GM19025 (cell line): Measurements from ENCODE around the gene SNX27.
A peak's percentile ranks its signal among the peaks of the same experiment; 100 is the strongest.

Source experiments
- ATAC-seq: cut with Tn5 transposase; IDR thresholded peaks from one replicate; pipeline ENCODE4 v1.9.1; 2021; ENCODE audit warnings: mild to moderate bottlenecking, low read depth, moderate library complexity; ENCODE audit not compliant: unreplicated experiment

Gene SNX27

DNA sequence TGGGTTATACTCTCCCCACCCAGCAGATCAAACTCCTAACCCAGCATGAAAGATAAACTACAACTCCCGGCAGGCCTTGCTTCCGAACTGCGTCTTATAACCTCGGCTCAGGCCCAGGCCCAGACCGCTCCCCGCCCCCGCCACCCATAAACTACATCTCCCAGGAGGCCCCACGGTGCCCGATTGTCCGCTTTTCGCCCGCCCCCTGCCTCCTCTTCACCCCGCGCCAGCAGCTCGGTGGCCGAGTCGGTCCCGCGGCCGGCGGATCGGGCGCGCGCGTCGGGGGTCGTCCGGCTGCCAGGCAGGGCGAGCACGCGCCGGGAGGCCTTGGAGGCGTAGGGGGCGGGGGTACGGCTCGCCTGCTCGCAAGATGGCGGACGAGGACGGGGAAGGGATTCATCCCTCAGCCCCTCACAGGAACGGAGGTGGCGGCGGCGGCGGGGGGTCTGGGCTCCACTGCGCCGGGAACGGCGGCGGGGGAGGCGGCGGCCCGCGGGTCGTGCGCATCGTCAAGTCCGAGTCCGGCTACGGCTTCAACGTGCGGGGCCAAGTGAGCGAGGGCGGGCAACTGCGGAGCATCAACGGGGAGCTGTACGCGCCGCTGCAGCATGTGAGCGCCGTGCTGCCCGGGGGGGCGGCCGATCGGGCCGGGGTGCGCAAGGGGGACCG, at the start of gene SNX27:
Gene SNX27, plus strand, starts transcription at position 219 of the 669 bp plus-strand sequence. Its CDS starts 152 bp downstream, at position 371.
- peak; percentile 91 for ATAC-seq

DNA sequence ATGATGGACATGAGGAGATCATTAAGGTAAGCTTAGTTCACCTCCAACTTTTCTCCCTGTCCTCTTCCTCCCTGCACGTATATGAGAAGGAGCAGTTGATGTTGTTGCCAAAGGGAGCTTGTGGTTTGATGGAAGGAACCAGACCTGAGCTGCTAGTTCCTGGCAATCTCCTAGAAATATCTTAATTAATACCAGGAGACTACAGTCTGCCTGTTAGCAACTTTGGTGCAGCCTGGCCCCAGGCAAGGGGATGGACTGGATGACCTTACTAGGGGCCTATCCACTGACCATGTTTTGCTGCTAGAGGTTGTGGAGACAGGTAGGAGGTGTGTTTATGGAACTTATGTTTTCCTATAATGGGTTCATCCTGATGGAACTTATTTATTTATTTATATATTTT, 49.2 kb upstream of the SNX27 start:
- ATAC-seq: no peak

DNA sequence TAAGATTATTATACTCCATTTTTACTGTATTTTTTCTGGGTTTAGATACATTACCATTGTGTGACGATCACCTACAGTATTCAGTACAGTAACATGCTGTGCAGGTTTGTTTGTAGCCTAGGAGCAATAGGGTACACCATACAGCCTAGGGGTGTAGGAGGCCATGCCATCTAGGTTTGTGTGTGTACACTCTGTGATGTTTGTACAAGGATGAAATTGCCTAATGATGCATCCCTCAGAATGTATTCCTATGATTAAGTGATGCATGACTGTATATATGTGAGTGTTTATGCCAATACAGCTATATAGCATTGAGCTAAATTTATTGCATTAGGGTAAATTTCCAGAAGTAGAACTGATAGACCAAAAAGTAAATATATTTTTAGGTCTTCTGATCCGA, 48.5 kb upstream of the SNX27 start:
- ATAC-seq: no peak

DNA sequence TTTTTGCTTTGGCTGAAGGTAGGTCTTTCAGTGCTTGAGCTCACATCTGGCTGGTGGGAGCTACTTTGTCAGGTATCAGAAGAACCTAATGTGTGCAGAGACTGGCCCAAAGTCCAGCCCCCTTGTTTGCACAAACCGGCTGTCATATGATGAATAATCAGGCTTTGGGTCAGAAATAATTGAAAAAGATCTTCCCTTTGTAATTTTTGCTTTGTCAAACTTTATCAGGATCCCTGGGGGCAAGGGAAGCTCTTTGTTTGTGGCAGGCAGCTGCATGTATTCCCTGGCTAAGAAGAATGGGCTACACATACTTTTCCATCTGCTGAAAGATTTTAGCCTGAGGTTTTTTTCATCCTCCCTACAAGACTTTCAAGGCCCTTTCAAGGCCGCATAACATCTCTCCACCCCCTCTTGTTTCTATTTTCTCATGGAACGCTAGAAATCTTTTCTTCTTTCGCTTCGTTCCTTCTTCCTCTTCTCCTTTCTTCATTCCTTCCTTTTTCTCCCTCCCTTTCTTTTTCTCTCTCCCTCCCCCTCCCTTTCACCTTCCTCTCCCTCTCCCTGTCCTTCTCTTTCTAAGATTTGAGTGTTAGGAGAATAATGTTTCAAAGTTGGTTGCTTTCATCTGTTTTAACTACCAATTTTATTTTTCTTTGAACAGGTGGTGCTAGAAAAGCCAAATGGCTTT, 46.2 kb upstream of the SNX27 start:
- no peak for ATAC-seq

DNA sequence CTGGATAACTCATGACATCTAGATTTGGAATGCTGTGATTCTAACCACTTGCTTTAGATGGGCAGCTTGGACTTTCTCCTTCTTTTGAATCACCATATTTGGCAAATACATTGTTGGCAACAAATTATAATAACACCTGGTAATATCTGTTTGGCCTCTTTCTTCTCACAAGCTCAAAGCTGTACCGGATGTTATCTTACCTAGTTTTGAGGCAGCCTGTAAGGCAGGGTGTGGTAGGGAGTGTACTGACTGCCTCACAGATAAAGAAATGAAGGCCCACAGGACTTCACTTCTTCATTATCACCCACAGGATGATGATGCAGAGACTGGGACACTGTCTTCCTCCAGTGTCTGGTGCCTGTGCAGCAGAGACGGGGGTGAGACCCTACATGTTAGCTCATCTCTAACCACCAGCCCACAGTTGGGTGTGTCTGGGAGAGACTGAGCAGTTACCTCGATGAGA, 43.2 kb upstream of the SNX27 start:
- no peak for ATAC-seq

DNA sequence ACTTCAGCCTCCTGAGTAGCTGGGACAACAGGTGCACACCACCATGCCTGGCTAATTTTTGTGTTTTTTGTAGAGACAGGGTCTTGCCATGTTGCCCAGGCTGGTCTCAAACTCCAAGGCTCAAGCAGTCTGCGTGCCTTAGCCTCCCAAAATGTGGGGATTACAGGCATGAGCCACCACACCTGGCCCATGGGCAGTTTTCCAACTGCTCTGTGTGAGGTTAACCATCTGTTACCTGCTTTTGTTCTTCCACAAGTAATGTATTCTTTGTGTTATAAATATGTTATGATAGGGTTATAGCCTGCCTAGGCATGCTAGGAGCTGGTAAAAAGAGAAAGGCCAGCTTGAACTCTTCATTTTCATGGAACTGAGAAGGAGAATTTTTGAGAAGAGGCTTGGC, 41.0 kb upstream of the SNX27 start:
- ATAC-seq: no peak

DNA sequence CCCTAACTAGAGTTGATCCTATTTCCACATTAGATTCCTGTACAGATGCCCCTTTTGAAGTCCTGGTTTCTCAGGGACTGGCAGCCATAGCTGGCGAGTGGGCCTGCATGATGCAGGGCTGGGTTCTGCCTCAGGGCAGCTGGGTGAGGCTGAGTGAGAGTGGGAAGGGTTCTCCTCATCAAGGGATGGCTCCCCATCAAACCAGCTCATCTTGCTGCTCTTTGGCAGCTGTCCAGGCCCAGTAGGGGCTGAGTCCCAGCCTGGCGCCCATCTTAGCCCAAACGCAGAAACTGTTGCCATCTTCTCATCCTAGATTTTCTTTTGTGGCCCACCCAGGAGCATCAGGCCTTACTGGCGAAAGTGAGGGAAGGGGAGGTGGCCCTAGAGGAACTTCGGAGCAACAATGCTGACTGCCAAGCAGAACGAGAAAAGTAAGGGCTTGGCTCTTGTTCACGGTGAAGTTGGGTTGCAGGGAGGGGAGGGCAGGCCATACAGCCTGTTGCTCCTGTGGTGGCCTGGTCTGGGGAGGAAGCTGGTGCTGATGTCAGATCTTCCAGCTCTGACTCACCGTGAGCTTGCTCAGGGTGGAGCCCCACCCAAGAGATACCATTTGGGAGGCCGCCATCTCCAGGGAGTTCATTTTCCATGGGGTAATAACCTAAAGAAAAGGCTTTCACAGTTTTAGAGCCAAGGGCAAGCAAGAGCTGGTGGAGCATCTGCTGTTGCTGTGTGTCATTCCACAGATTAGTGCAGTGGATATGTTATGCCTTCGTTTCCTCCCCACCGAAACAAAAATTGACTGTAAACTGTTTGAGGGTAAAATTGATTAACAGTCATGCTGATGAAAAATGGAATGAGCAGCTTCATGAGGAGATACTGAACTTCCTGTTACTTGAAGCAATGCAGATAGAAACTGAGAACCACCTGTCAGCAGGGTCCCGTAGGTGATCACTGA, 37.0 kb upstream of the SNX27 start:
- ATAC-seq: no peak

DNA sequence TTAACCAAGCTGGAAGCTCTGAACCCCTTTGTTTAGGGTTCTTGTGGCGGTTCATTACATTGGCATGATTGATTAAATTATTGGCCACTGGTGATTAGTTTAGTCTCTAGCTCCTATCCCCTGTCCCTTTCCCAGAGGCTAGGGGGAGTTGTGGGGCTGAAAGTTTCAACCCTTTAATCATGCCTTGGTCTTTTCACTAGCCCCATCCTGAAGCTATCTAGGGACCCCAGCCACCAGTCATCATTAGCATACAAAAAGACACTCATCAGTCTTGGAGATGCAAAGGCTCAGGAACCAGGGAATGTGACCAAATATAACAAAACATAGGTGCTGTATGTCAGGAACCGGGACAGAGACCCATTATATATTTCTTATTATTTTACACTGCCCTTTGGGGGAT, 34.7 kb upstream of the SNX27 start:
- no peak for ATAC-seq

DNA sequence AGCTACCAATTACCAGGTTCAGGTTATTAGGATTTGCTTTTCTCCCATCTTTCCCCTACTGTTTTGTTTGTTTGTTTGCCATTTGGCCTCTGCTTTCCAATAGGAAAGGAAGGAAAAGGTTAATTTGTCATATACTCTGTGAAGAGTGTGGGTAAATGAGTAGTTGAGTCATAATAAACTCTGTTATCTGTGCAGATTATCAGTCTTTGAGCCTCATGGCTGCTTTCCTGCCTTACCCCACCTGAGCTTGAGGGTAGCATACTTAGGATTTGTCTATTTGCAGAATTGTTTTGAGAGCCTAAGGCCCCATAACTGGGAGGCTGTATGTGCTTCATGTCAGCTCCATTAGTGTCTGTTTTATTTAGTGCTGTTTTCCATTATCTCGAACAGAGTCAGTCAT, 32.9 kb upstream of the SNX27 start:
- no peak for ATAC-seq

DNA sequence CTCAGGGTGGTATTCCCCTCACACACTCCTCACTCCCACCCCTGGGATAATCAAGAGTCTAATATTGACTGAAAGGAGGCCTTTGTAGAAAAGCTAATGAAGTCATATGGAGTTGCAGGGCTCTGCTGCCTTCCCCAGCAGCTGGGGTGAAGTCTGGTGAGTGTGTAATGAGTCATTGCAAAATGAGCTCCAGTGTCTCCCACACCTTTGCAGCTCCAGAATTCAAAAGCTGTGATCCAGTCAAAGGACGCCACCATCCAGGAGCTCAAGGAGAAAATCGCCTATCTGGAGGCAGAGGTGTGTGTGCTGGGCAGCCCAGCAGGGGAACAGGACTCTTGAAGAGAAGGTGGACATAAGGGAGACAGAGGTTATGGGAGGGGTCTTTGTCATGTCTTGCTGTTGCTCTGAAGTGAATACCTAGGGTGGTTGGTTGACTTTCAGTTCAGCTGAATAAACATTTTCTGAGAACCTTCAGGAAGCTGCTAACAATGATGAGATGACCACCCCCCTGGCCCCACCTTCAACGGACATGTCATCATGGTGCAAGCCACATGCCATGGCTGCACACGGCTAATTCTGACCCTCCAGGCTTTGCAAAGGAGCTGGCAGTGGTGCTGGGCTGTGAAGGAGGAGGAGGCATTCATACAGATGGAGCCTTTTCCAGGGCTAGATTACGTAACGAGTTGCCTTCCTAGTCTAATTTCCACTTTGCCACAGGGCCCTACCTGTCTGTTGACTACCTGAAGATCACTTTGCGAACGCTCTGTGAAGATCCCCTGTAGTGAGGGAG, 32.2 kb upstream of the SNX27 start:
- no peak for ATAC-seq

DNA sequence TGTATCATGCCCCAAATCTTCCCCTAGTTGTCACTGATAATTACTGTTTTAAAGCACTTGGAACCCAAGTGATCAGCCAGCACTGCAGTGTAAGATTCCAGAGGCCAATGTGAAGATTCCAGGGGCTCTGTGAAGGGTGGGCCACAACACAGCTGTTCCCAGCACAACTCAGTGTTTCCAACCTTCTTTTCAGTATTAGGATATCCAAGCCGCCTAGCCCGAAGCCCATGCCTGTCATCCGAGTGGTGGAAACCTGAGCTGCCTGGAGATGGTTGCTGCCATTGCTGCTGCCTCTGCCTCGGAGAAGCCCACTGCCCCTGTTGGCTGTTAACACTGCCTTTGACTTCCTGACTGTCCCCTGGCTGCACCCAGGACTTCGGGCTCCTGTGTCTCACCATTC, 30.4 kb upstream of the SNX27 start:
- ATAC-seq: no peak

DNA sequence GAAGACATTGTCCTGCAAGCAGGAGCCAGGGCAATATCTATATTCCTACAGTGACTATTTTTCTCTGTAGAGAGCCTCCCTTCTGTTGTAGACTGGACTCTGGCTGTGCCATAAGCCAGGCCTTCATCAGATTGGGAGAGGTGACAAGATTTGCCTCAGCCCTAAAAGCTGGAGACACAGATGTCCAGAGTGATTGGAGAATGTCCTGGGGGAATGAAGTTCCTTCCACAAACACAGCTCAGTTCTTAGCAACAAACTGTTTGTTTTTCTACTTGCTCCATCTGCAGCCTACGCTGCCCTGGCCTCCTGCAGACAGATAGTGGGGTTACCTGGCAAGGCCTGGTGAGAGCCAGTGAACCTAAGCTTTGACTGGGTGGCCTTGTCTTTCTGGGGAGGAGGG, 29.9 kb upstream of the SNX27 start:
- no peak for ATAC-seq

DNA sequence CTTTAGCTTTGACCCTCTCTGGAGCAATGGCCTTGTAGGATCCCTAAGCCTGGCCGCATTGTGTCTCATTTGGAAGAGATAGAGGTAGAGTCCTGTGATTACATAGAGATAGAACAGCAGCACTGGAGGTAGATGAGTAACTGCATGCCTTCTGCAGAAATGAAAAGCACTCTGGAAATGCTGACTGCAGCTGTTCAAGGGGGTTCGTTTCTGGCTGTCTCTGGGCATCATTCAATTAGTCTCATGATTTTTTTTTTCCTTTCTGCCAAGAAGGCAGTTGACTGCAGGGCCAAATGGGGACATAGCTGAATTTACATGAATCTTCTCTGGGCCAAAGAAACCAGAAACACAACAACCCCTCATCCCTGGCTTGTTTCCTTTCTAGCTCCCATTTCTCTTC, 28.1 kb upstream of the SNX27 start:
- ATAC-seq: no peak

DNA sequence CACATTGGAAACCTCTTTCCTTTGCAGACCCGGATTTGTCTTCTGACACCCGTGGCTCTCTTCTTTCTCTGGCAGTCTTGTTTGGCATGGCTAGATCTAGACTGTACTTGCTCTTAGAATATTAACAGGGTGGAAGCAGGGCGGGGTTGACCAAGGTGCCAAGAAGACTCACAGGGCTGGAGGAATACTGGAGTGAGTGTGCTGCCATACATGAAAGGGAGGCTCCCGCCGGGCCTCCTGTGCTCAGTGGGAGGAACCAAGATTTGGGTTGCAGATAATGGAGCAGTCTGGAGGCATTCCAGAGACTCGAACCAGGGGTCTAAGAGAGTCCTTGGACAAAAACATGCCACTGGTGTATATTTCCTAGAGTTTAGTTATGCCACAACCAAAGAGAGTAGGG, 27.6 kb upstream of the SNX27 start:
- ATAC-seq: no peak

DNA sequence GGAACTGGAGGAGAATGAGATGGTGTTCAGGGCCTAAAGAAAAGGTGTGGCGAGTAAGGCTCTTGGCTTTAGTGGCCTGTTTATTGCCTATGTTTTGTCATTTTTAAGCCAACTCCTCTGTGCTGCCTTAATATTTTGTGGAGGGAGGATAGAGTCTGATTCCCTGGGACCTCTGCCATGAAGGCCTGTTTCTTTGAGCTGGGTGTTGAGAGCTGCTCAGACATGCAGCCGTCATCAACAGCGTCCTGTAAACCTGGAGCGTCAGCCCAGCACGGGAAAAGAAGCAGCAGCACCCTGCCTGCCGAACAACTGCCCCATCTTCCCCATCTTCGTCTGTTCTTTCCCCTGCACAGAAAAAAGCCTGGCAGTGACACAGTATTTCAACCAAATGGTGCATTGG, 27.1 kb upstream of the SNX27 start:
- no peak for ATAC-seq

DNA sequence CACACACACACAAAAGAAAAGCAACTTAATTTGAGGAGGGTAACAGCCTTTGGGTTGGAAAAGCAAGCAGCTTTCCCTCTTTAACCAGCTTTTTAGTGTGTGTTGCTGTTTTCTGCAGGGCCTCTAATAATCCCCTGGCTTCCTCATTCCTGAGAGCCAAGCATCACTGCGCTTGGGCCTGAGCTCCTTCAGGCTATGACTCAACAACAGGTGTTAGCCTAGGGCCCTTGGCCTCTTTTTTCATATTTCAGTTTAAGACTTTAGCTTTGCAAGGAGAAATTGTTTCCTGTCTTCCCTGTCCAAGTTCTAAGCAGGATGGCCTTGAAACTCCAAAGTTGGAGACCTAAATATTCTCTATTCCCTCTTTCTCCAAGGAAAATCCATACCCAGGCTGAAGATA, 26.2 kb upstream of the SNX27 start:
- ATAC-seq: no peak

DNA sequence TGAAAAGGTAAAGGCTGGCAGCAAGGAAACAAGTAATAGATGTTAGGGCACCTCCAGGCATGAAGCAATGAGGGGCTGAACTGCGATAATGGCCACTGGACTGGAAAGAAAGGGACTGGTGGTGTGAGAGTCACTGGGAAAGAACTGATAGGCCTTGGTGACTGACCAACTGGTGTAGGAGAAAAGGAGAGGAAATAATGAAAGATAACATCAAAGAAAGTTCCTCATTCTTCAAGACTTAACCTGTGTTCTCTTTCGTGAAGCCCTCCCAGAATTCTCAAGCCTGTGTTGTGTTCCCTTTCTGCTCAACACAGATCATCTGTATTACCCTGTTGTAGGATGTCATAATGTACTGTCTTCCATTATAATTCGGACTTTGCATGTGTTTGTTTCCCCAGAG, 20.9 kb upstream of the SNX27 start:
- no peak for ATAC-seq

DNA sequence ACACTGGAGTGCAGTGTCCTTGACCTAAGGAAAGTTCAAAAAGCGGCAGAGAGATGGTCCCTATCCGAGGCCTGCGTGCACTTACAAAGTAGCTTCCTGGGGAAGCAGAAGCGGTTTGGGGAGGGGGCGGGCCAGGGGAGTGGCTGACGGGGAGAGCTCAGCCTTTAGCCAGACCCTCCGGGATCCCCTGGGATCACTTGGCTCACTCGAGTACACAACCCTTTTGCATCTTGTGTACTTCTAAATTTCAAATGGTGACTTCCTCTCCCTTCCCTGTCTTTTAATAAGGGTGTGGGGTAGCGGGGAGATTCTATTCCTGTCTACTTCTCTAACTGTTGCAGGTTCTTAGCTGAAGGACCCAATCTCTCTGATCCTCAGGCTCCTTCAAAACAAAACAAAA, 18.1 kb upstream of the SNX27 start:
- ATAC-seq: no peak

DNA sequence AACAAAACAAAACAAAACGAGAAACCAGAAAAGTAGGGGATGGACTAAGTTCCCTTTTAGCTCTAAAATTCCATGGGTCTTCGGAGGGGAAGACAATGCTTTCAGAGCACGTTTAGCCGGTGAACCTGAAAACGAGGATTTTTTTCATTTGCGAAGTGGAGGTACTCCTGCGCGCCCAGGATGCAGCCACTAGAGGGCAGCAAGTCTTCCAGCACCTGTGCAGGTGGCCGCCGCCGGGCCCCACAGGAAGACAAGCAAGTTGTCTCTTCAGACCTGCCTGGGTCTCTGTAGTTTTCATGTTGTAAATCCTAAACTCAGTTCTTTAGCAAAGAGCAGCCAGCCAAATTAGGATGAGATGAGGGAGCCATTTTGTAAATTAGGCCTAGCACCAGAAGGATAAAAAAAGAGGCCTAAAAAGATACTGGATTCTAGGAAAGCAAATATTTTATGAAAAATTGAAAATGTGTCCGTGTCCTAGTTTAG, 17.7 kb upstream of the SNX27 start:
- ATAC-seq: no peak
